Stomach (tissue), 9 donors: Measurements from ENCODE around the gene RBP4. TPM values are rescaled to one million over a fixed set of nuclear protein-coding genes. Genes with fewer than 3 reads are reported as not detected.

Experiments
- DNase-seq, 2 donors: peaks; one replicate each; pipeline versions ENCODE4 v3.0.0 to v3.0.0-alpha.2; 2013 to 2019
- H3K27ac ChIP-seq, 5 donors: fragments of 200-600 bp in 4 of 5; sonication (generic) in 4 of 5; one replicate each; pipeline ENCODE4 v1.5.1; 2013 to 2019; ENCODE audit warnings: mild to moderate bottlenecking in 1 of 5, moderate library complexity in 1 of 5
- H3K27me3 ChIP-seq, 3 donors: fragments of 200-600 bp; sonication (generic); one replicate each; pipeline ENCODE4 v1.5.1; 2017 to 2019; ENCODE audit warnings: mixed run types in 1 of 3
- H3K36me3 ChIP-seq, 4 donors: fragments of 200-600 bp; sonication (generic); 1 replicate in 3 of 4; 2 replicates in 1 of 4; pipeline ENCODE4 v1.5.1; 2016 to 2019
- H3K4me1 ChIP-seq, 4 donors: fragments of 200-600 bp; sonication (generic); one replicate each; pipeline ENCODE4 v1.5.1; 2016 to 2019
- H3K4me3 ChIP-seq, 4 donors: fragments of 200-600 bp; sonication (generic) in 3 of 4; one replicate each; pipeline ENCODE4 v1.5.1; 2016 to 2019; ENCODE audit warnings: mild to moderate bottlenecking in 1 of 4
- H3K9me3 ChIP-seq, 4 donors: fragments of 200-600 bp; sonication (generic); one replicate each; pipeline ENCODE4 v1.5.1; 2016 to 2019
- CTCF ChIP-seq, 7 experiments: fragments of 450-650 bp in 4 of 7; fragments of 200-600 bp in 3 of 7; sonication (generic) in 3 of 7; IDR thresholded peaks; one replicate each; pipeline ENCODE4 v1.5.1; 2016 to 2019; ENCODE audit warnings: antibody characterized with exemption in 7 of 7, control low read depth in 2 of 7, mild to moderate bottlenecking in 1 of 7
- EP300 ChIP-seq: sonication (generic); formaldehyde crosslinking; IDR thresholded peaks from one replicate; pipeline ENCODE4 v1.6.1; 2017; ENCODE audit warnings: antibody characterized with exemption
- POLR2A ChIP-seq, 4 donors: fragments of 450-650 bp; IDR thresholded peaks; one replicate each; pipeline ENCODE4 v1.6.1; 2016; ENCODE audit warnings: antibody characterized with exemption in 4 of 4, control low read depth in 2 of 4, mild to moderate bottlenecking in 1 of 4, moderate library complexity in 1 of 4
- POLR2AphosphoS5 ChIP-seq, 3 donors: sonication (generic); formaldehyde crosslinking; IDR thresholded peaks; one replicate each; pipeline ENCODE4 v1.6.1; 2016; ENCODE audit warnings: antibody characterized with exemption in 3 of 3
- WGBS, 5 donors: extraction: QIAGEN DNeasy Blood & Tissue Kit in 3 of 5; methylation state at CpG; one replicate each; pipeline versions ENCODE4 v1.1.5 to v1.1.7; 2013 to 2018; 5-methylcytosine and 5-hydroxymethylcytosine counted together
- intact Hi-C: fragments of 100-400 bp; cut with DNase I; formaldehyde crosslinking; loops from one replicate; pipeline ENCODE4 v1.15.1; 2023; ENCODE audit warnings: low total_unique reads
- polyA plus RNA-seq, 3 donors: library from polyadenylated mRNA; stranded (reverse); fragments of 200-250 nt; gene quantifications; one replicate each; pipeline ENCODE4 v1.2.3, GENCODE V29; 2013
- total RNA-seq, 5 donors: library from RNA; depleted of rRNA; stranded (reverse); fragments of >200 nt; gene quantifications; one replicate each; pipeline versions ENCODE4 v1.1.0 to v1.2.3, GENCODE V29; 2014 to 2016
- donor health status: healthy with polysubstance abuse.
- donor health status: Bipolar disorder and iron deficiency.
- donor health status: healthy.

The RBP4 gene
- total and polyA plus RNA-seq, 8 donors: 0.58 to 20.5 (median 1.1) TPM; not detected in 2

- Histone ChIP-seq H3K27me3 (peaks cover 0 to 30% (median 19%) of the 10 kb centered on the region in 3 donors), H3K9me3 (no peaks in the 10 kb centered on the region), H3K27ac (no peak overlapping the region), H3K36me3 (no peaks in the 10 kb centered on the region), H3K4me1 (peaks cover 12 to 20% (median 17%) of the 10 kb centered on the region in 4 donors), H3K4me3 (no peak overlapping the region)
- 80 to 100% (median 91%) methylated on average over 1 of the region's 1 CpG for WGBS, 5 donors
- no peak for TF ChIP-seq EP300
- no peak for TF ChIP-seq POLR2AphosphoS5 (IDR thresholded peaks at IDR 0.05)
- no peak for TF ChIP-seq POLR2A (IDR thresholded peaks at IDR 0.05)
- intact Hi-C loops: no loop called here
- DNase-seq: no peak
These were observed 3.9 kb downstream of the RBP4 start for GRCh38 chr10:93597075-93597599.

GRCh38 chr10:93596539-93596938 is 4.5 kb downstream of the RBP4 start:
- H3K27me3 ChIP-seq: peaks cover 0 to 25% (median 13%) of the 10 kb centered on the region in 3 donors
- intact Hi-C loops: no loop called here
- TF ChIP-seq EP300 (no peak), POLR2A (IDR thresholded peaks at IDR 0.05) (no peak), POLR2AphosphoS5 (IDR thresholded peaks at IDR 0.05) (no peak), CTCF (IDR thresholded peaks at IDR 0.05) (no peak)
- no peak for DNase-seq
- H3K36me3 ChIP-seq: no peaks in the 10 kb centered on the region
- H3K9me3 ChIP-seq: no peaks in the 10 kb centered on the region
- H3K27ac ChIP-seq: no peak overlapping the region
- 79 to 95% (median 93%) methylated on average over 4 of the region's 4 CpGs for WGBS, 5 donors
- no peak overlapping the region for H3K4me3 ChIP-seq
- H3K4me1 ChIP-seq: peaks cover 11 to 16% (median 14%) of the 10 kb centered on the region in 4 donors

- no peak for DNase-seq
- Histone ChIP-seq H3K4me1 (peaks cover 3 to 8% (median 7%) of the 10 kb centered on the region in 4 donors), H3K36me3 (no peaks in the 10 kb centered on the region), H3K9me3 (no peaks in the 10 kb centered on the region), H3K27me3 (peaks cover 0 to 15% (median 3%) of the 10 kb centered on the region in 3 donors), H3K4me3 (no peak overlapping the region), H3K27ac (no peak overlapping the region)
- intact Hi-C loops: no loop called here
- TF ChIP-seq EP300 (no peak), CTCF (IDR thresholded peaks at IDR 0.05) (no peak), POLR2A (IDR thresholded peaks at IDR 0.05) (no peak), POLR2AphosphoS5 (IDR thresholded peaks at IDR 0.05) (no peak)
- WGBS, 5 donors: 72 to 88% (median 86%) methylated on average over 4 to 5 of the region's 5 CpGs
These were observed 5.5 kb downstream of the RBP4 start for GRCh38 chr10:93595378-93596161.

GRCh38 chr10:93594518-93594917 is 6.5 kb downstream of the RBP4 start:
- H3K27ac ChIP-seq: no peak overlapping the region
- H3K36me3 ChIP-seq: no peaks in the 10 kb centered on the region
- H3K4me1 ChIP-seq: peaks cover 0 to 7% (median 3%) of the 10 kb centered on the region in 4 donors
- WGBS, 5 donors: 78 to 85% (median 82%) methylated on average over 7 of the region's 7 CpGs
- H3K4me3 ChIP-seq: no peak overlapping the region
- intact Hi-C loops: no loop called here
- H3K27me3 ChIP-seq: peaks cover 0 to 4% (median 0%) of the 10 kb centered on the region in 3 donors
- DNase-seq: no peak
- TF ChIP-seq POLR2A (IDR thresholded peaks at IDR 0.05): no peak
- no peak for TF ChIP-seq CTCF (IDR thresholded peaks at IDR 0.05)
- no peak for TF ChIP-seq EP300
- no peak for TF ChIP-seq POLR2AphosphoS5 (IDR thresholded peaks at IDR 0.05)
- H3K9me3 ChIP-seq: no peaks in the 10 kb centered on the region

- no peak for TF ChIP-seq CTCF (IDR thresholded peaks at IDR 0.05)
- no peak for TF ChIP-seq POLR2A (IDR thresholded peaks at IDR 0.05)
- TF ChIP-seq POLR2AphosphoS5 (IDR thresholded peaks at IDR 0.05): no peak
- TF ChIP-seq EP300: no peak
- Histone ChIP-seq H3K36me3 (no peaks in the 10 kb centered on the region), H3K9me3 (no peaks in the 10 kb centered on the region), H3K27ac (no peak overlapping the region), H3K4me1 (peaks cover 0 to 7% (median 3%) of the 10 kb centered on the region in 4 donors), H3K27me3 (peaks cover 0 to 2% (median 0%) of the 10 kb centered on the region in 3 donors), H3K4me3 (no peak overlapping the region)
- 90 to 94% (median 91%) methylated on average over 16 to 18 of the region's 18 CpGs for WGBS, 5 donors
- no peak for DNase-seq
- intact Hi-C loops: no loop called here
These were observed 7.3 kb downstream of the RBP4 start for GRCh38 chr10:93593749-93594148.
